ENCODE results near the gene ATRNL1. TPM values are rescaled to one million over a fixed set of nuclear protein-coding genes. Genes with fewer than 3 reads are reported as not detected.
A peak's percentile ranks its signal among the peaks of the same experiment; 100 is the strongest.

Gene ATRNL1, protein sequence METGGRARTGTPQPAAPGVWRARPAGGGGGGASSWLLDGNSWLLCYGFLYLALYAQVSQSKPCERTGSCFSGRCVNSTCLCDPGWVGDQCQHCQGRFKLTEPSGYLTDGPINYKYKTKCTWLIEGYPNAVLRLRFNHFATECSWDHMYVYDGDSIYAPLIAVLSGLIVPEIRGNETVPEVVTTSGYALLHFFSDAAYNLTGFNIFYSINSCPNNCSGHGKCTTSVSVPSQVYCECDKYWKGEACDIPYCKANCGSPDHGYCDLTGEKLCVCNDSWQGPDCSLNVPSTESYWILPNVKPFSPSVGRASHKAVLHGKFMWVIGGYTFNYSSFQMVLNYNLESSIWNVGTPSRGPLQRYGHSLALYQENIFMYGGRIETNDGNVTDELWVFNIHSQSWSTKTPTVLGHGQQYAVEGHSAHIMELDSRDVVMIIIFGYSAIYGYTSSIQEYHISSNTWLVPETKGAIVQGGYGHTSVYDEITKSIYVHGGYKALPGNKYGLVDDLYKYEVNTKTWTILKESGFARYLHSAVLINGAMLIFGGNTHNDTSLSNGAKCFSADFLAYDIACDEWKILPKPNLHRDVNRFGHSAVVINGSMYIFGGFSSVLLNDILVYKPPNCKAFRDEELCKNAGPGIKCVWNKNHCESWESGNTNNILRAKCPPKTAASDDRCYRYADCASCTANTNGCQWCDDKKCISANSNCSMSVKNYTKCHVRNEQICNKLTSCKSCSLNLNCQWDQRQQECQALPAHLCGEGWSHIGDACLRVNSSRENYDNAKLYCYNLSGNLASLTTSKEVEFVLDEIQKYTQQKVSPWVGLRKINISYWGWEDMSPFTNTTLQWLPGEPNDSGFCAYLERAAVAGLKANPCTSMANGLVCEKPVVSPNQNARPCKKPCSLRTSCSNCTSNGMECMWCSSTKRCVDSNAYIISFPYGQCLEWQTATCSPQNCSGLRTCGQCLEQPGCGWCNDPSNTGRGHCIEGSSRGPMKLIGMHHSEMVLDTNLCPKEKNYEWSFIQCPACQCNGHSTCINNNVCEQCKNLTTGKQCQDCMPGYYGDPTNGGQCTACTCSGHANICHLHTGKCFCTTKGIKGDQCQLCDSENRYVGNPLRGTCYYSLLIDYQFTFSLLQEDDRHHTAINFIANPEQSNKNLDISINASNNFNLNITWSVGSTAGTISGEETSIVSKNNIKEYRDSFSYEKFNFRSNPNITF (N-terminal part only)
- total RNA-seq (100 to 1,000 TPM in 1 of 2 donors, 10 to 100 TPM in 1; 60.2 to 180 TPM), polyA plus RNA-seq (ENCODE audit: insufficient read length in 2 of 2) (10 to 100 TPM; 11.7 to 16.8 TPM)
- long read RNA-seq, donor 1, full-length matches to known transcripts = 4 of 10 reads
- long read RNA-seq, donor 1, partial matches to known transcripts = 6 of 10 reads
- long read RNA-seq, donor 1, other reads (novel, unspliced or antisense) = 0 of 10 reads
- long read RNA-seq, donor 2, partial matches to known transcripts = 0 of 1 reads
- long read RNA-seq, donor 2, other reads (novel, unspliced or antisense) = 0 of 1 reads
- long read RNA-seq, donor 3, full-length matches to known transcripts = 3 of 3 reads
- long read RNA-seq, donor 3, partial matches to known transcripts = 0 of 3 reads
- long read RNA-seq, donor 3, other reads (novel, unspliced or antisense) = 0 of 3 reads
- long read RNA-seq, donor 4, partial matches to known transcripts = 0 of 2 reads
- long read RNA-seq, donor 4, other reads (novel, unspliced or antisense) = 0 of 2 reads

GRCh38 chr10:115093286-115093775, at the start of gene ATRNL1:
ATRNL1 (plus strand) TSS chr10:115093365; CDS start chr10:115093751, 386 bp downstream.
- peak in 4 of 6 donors; percentile 55 to 93 (median 77) for DNase-seq (ENCODE audit: low read depth in 4 of 6, low spot score in 6 of 6)
- Histone ChIP-seq H3K27ac (ENCODE audit: low read depth, low read length) (peak within 1 kb of the TSS; percentile 88), H3K27me3 (ENCODE audit: control insufficient read depth, insufficient read depth, low read length) (no peaks in the 10 kb centered on the region), H3K36me3 (ENCODE audit: control insufficient read depth, insufficient read depth, low read length) (no peaks in the 10 kb centered on the region), H3K4me1 (ENCODE audit: control insufficient read depth, insufficient read depth, low read length) (no peaks in the 10 kb centered on the region), H3K9me3 (ENCODE audit: control insufficient read depth, insufficient read depth, low read length) (no peaks in the 10 kb centered on the region), H3K4me3 (ENCODE audit: low read depth, low read length) (peak within 1 kb of the TSS; percentile 76)
- WGBS (ENCODE audit: insufficient coverage) = under 1% methylated on average over 70 of the region's 70 CpGs

DNA sequence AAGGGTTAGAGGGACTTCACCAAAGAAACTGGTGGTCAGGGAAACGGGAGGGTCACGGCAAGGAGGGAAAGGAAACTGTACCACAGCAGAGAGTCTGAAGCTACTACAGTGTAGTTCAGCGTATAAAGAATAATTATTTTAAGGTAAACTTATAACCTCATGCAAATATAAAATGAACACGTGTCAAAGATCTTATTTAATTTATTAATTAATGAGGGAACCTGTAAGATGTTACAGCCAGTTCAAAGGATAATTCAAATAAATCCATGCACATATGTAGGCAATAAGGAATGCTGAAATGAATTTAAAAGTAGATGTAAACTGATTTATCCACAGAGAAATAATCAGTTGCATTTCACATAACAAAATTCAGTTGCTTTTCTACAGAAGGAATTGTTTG, 49.4 kb upstream of the ATRNL1 start:
- no CpG with 5 or more reads among the region's 4 CpGs for WGBS (ENCODE audit: insufficient coverage)
- no peak for DNase-seq (ENCODE audit: low read depth in 4 of 6, low spot score in 6 of 6)
- no peak overlapping the region for H3K4me3 ChIP-seq (ENCODE audit: low read depth, low read length)
- H3K4me1 ChIP-seq (ENCODE audit: control insufficient read depth, insufficient read depth, low read length) = no peaks in the 10 kb centered on the region
- H3K27me3 ChIP-seq (ENCODE audit: control insufficient read depth, insufficient read depth, low read length) = no peaks in the 10 kb centered on the region
- no peaks in the 10 kb centered on the region for H3K9me3 ChIP-seq (ENCODE audit: control insufficient read depth, insufficient read depth, low read length)
- no peak overlapping the region for H3K27ac ChIP-seq (ENCODE audit: low read depth, low read length)
- no peaks in the 10 kb centered on the region for H3K36me3 ChIP-seq (ENCODE audit: control insufficient read depth, insufficient read depth, low read length)

GRCh38 chr10:115044891-115045290, 48.3 kb upstream of the ATRNL1 start:
- no CpG with 5 or more reads among the region's 1 CpG for WGBS (ENCODE audit: insufficient coverage)
- Histone ChIP-seq H3K36me3 (ENCODE audit: control insufficient read depth, insufficient read depth, low read length) (no peaks in the 10 kb centered on the region), H3K27me3 (ENCODE audit: control insufficient read depth, insufficient read depth, low read length) (no peaks in the 10 kb centered on the region), H3K4me3 (ENCODE audit: low read depth, low read length) (no peak overlapping the region), H3K9me3 (ENCODE audit: control insufficient read depth, insufficient read depth, low read length) (no peaks in the 10 kb centered on the region), H3K27ac (ENCODE audit: low read depth, low read length) (no peak overlapping the region), H3K4me1 (ENCODE audit: control insufficient read depth, insufficient read depth, low read length) (no peaks in the 10 kb centered on the region)
- peak in 1 of 6 donors; percentile 50 for DNase-seq (ENCODE audit: low read depth in 4 of 6, low spot score in 6 of 6)

DNA sequence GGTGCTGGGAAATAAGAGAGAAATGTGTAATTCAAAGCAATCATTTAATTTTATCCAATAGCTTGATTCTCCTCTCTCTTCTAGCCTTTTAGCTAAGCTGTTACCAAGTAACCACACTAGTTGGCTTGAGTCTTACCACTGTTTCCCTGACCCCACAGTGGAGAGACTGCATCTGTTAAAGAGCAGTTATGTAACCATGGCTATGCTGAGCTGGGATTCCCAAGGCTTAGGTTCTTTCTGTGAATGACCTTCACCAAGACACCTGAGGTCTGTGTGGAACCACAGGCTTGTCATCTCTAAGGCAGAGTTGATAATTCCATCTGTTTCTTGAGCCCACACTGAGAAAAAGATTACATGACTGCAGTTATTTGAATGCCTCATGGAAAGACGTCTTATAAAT, 47.7 kb upstream of the ATRNL1 start:
- Histone ChIP-seq H3K4me3 (ENCODE audit: low read depth, low read length) (no peak overlapping the region), H3K4me1 (ENCODE audit: control insufficient read depth, insufficient read depth, low read length) (no peaks in the 10 kb centered on the region), H3K27me3 (ENCODE audit: control insufficient read depth, insufficient read depth, low read length) (no peaks in the 10 kb centered on the region), H3K36me3 (ENCODE audit: control insufficient read depth, insufficient read depth, low read length) (no peaks in the 10 kb centered on the region), H3K27ac (ENCODE audit: low read depth, low read length) (no peak overlapping the region), H3K9me3 (ENCODE audit: control insufficient read depth, insufficient read depth, low read length) (no peaks in the 10 kb centered on the region)
- DNase-seq (ENCODE audit: low read depth in 4 of 6, low spot score in 6 of 6) = peak in 3 of 6 donors; percentile 19 to 73 (median 43)
- no CpG with 5 or more reads among the region's 1 CpG for WGBS (ENCODE audit: insufficient coverage)

DNA sequence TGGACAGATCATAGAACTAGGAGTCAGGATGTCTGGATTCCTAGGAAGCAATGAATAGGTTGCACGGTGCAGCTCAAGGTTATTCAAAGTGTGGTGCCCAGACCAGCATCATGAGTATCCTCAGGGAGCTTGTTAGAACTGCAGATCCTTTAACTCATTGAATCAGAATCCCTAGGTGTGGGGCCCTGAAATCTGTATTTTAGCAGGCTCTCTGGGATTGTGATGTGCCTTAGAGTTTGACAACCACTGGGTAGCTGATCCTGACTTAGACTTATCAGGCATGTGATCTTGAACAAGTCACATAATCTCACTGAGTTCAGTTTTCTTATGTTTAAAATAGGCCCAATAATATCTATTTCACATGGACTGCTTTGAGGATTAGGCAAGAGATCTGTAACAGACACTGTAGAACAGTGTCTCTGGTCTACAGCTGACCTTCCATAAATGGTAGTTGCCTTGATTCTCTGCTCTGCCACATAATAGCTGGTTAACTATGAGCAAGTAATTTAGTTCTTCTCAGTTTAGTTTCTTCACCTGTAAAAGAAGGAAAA, 46.4 kb upstream of the ATRNL1 start:
- no peaks in the 10 kb centered on the region for H3K9me3 ChIP-seq (ENCODE audit: control insufficient read depth, insufficient read depth, low read length)
- no peak for DNase-seq (ENCODE audit: low read depth in 4 of 6, low spot score in 6 of 6)
- no peaks in the 10 kb centered on the region for H3K36me3 ChIP-seq (ENCODE audit: control insufficient read depth, insufficient read depth, low read length)
- no peak overlapping the region for H3K27ac ChIP-seq (ENCODE audit: low read depth, low read length)
- H3K27me3 ChIP-seq (ENCODE audit: control insufficient read depth, insufficient read depth, low read length) = no peaks in the 10 kb centered on the region
- H3K4me1 ChIP-seq (ENCODE audit: control insufficient read depth, insufficient read depth, low read length) = no peaks in the 10 kb centered on the region
- no peak overlapping the region for H3K4me3 ChIP-seq (ENCODE audit: low read depth, low read length)
- WGBS (ENCODE audit: insufficient coverage) = 86% methylated on average over 1 of the region's 1 CpG

- Histone ChIP-seq H3K9me3 (ENCODE audit: control insufficient read depth, insufficient read depth, low read length) (no peaks in the 10 kb centered on the region), H3K36me3 (ENCODE audit: control insufficient read depth, insufficient read depth, low read length) (no peaks in the 10 kb centered on the region), H3K27me3 (ENCODE audit: control insufficient read depth, insufficient read depth, low read length) (no peaks in the 10 kb centered on the region), H3K4me3 (ENCODE audit: low read depth, low read length) (no peak overlapping the region), H3K27ac (ENCODE audit: low read depth, low read length) (no peak overlapping the region), H3K4me1 (ENCODE audit: control insufficient read depth, insufficient read depth, low read length) (no peaks in the 10 kb centered on the region)
- no peak for DNase-seq (ENCODE audit: low read depth in 4 of 6, low spot score in 6 of 6)
These were observed 45.5 kb upstream of the ATRNL1 start for GRCh38 chr10:115047705-115048104.

DNA sequence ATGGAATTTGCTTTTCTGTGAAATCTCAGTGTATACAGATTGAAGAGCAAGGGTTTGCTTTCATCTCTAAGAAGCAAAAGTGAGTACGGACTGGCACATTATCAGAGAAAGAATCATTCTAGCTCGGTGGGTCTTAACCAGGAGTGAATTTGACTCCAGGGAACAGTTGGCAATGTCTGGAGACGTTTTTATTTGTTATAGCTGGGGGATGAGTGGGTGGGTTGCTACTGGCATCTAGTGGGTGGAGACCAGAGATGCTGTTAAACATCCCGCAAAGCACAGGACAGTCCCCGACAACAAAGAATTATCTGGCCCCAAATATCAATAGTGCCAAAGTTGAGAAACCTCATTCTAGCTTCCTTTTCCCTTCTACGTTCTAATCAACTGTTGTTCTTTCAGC, 43.8 kb upstream of the ATRNL1 start:
- no peaks in the 10 kb centered on the region for H3K4me1 ChIP-seq (ENCODE audit: control insufficient read depth, insufficient read depth, low read length)
- H3K9me3 ChIP-seq (ENCODE audit: control insufficient read depth, insufficient read depth, low read length) = no peaks in the 10 kb centered on the region
- no peak for DNase-seq (ENCODE audit: low read depth in 4 of 6, low spot score in 6 of 6)
- no peaks in the 10 kb centered on the region for H3K27me3 ChIP-seq (ENCODE audit: control insufficient read depth, insufficient read depth, low read length)
- H3K4me3 ChIP-seq (ENCODE audit: low read depth, low read length) = no peak overlapping the region
- H3K27ac ChIP-seq (ENCODE audit: low read depth, low read length) = no peak overlapping the region
- no peaks in the 10 kb centered on the region for H3K36me3 ChIP-seq (ENCODE audit: control insufficient read depth, insufficient read depth, low read length)
- 69% methylated on average over 6 of the region's 6 CpGs for WGBS (ENCODE audit: insufficient coverage)

- no peak overlapping the region for H3K4me3 ChIP-seq (ENCODE audit: low read depth, low read length)
- H3K4me1 ChIP-seq (ENCODE audit: control insufficient read depth, insufficient read depth, low read length) = no peaks in the 10 kb centered on the region
- no peaks in the 10 kb centered on the region for H3K27me3 ChIP-seq (ENCODE audit: control insufficient read depth, insufficient read depth, low read length)
- no peak overlapping the region for H3K27ac ChIP-seq (ENCODE audit: low read depth, low read length)
- no peaks in the 10 kb centered on the region for H3K36me3 ChIP-seq (ENCODE audit: control insufficient read depth, insufficient read depth, low read length)
- H3K9me3 ChIP-seq (ENCODE audit: control insufficient read depth, insufficient read depth, low read length) = no peaks in the 10 kb centered on the region
- WGBS (ENCODE audit: insufficient coverage) = 20% methylated on average over 1 of the region's 3 CpGs
- no peak for DNase-seq (ENCODE audit: low read depth in 4 of 6, low spot score in 6 of 6)
These were observed 43.2 kb upstream of the ATRNL1 start for GRCh38 chr10:115049960-115050359.

Measured in spinal cord (tissue), 10 donors.